ENCODE data around the gene MLYCD.

GRCh38 chr16:83907631-83908250 is 8.8 kb downstream of the MLYCD start:
- TF ChIP-seq CTCF (IDR thresholded peaks at IDR 0.05) (no peak), POLR2A (IDR thresholded peaks at IDR 0.05; ENCODE audit: low read depth) (no peak)

All from esophagus muscularis mucosa (tissue), 3 donors.